Stomach (tissue), 9 donors: ENCODE data around the gene SEPHS1. TPM values are rescaled to one million over a fixed set of nuclear protein-coding genes. Genes with fewer than 3 reads are reported as not detected.
"Not testable (repeated sequence)": the region's sequence is repeated elsewhere in the genome, so short reads cannot be mapped to it uniquely, and the experiment has no call there.

Experiments used
- DNase-seq, 2 donors: peaks; one replicate each; pipeline versions ENCODE4 v3.0.0 to v3.0.0-alpha.2; 2013 to 2019
- H3K27ac ChIP-seq, 5 donors: fragments of 200-600 bp in 4 of 5; sonication (generic) in 4 of 5; one replicate each; pipeline ENCODE4 v1.5.1; 2013 to 2019; ENCODE audit warnings: mild to moderate bottlenecking in 1 of 5, moderate library complexity in 1 of 5
- H3K27me3 ChIP-seq, 3 donors: fragments of 200-600 bp; sonication (generic); one replicate each; pipeline ENCODE4 v1.5.1; 2017 to 2019; ENCODE audit warnings: mixed run types in 1 of 3
- H3K36me3 ChIP-seq, 4 donors: fragments of 200-600 bp; sonication (generic); 1 replicate in 3 of 4; 2 replicates in 1 of 4; pipeline ENCODE4 v1.5.1; 2016 to 2019
- H3K4me1 ChIP-seq, 4 donors: fragments of 200-600 bp; sonication (generic); one replicate each; pipeline ENCODE4 v1.5.1; 2016 to 2019
- H3K4me3 ChIP-seq, 4 donors: fragments of 200-600 bp; sonication (generic) in 3 of 4; one replicate each; pipeline ENCODE4 v1.5.1; 2016 to 2019; ENCODE audit warnings: mild to moderate bottlenecking in 1 of 4
- H3K9me3 ChIP-seq, 4 donors: fragments of 200-600 bp; sonication (generic); one replicate each; pipeline ENCODE4 v1.5.1; 2016 to 2019
- EP300 ChIP-seq: sonication (generic); formaldehyde crosslinking; IDR thresholded peaks from one replicate; pipeline ENCODE4 v1.6.1; 2017; ENCODE audit warnings: antibody characterized with exemption
- POLR2A ChIP-seq, 4 donors: fragments of 450-650 bp; IDR thresholded peaks; one replicate each; pipeline ENCODE4 v1.6.1; 2016; ENCODE audit warnings: antibody characterized with exemption in 4 of 4, control low read depth in 2 of 4, mild to moderate bottlenecking in 1 of 4, moderate library complexity in 1 of 4
- POLR2AphosphoS5 ChIP-seq, 3 donors: sonication (generic); formaldehyde crosslinking; IDR thresholded peaks; one replicate each; pipeline ENCODE4 v1.6.1; 2016; ENCODE audit warnings: antibody characterized with exemption in 3 of 3
- WGBS, 5 donors: extraction: QIAGEN DNeasy Blood & Tissue Kit in 3 of 5; methylation state at CpG; one replicate each; pipeline versions ENCODE4 v1.1.5 to v1.1.7; 2013 to 2018; 5-methylcytosine and 5-hydroxymethylcytosine counted together
- intact Hi-C: fragments of 100-400 bp; cut with DNase I; formaldehyde crosslinking; loops from one replicate; pipeline ENCODE4 v1.15.1; 2023; ENCODE audit warnings: low total_unique reads
- polyA plus RNA-seq, 3 donors: library from polyadenylated mRNA; stranded (reverse); fragments of 200-250 nt; gene quantifications; one replicate each; pipeline ENCODE4 v1.2.3, GENCODE V29; 2013
- total RNA-seq, 5 donors: library from RNA; depleted of rRNA; stranded (reverse); fragments of >200 nt; gene quantifications; one replicate each; pipeline versions ENCODE4 v1.1.0 to v1.2.3, GENCODE V29; 2014 to 2016
- TF ChIP-seq, protein P1 (sequence below), 7 experiments: fragments of 450-650 bp in 4 of 7; fragments of 200-600 bp in 3 of 7; sonication (generic) in 3 of 7; IDR thresholded peaks; one replicate each; pipeline ENCODE4 v1.5.1; 2016 to 2019; ENCODE audit warnings: antibody characterized with exemption in 7 of 7, control low read depth in 2 of 7, mild to moderate bottlenecking in 1 of 7
- donor health status: healthy with polysubstance abuse.
- donor health status: Bipolar disorder and iron deficiency.
- donor health status: healthy.

The SEPHS1 gene
- total and polyA plus RNA-seq, 8 donors = 15.2 to 63.0 (median 21.6) TPM

DNA sequence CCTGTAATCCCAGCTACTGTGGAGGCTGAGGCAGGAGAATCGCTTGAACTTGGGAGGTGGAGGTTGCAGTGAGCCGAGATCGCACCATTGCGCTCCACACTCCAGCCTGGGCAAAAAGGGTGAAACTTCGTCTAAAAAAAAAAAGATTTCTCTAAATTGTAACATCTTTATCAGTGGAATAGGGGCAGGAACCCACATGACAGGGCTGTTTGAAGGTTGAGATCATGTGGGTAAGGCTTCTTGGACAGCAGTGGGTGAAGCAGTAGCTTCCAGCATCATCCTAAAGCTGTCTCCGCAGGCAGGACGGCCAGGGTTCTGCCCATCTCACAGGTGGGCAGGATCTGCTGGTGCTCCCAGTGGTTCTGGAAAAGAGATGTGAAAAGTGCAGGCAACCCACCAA lies 37.9 kb upstream of the SEPHS1 start:
- no peak for DNase-seq
- intact Hi-C loops = no loop called here
- 92 to 94% (median 94%) methylated on average over 7 of the region's 7 CpGs for WGBS, 5 donors
- Histone ChIP-seq H3K36me3 (no peaks in the 10 kb centered on the region), H3K27ac (no peak overlapping the region), H3K9me3 (no peaks in the 10 kb centered on the region), H3K4me1 (peaks cover 3 to 22% (median 16%) of the 10 kb centered on the region in 4 donors), H3K27me3 (peaks cover 0 to 31% (median 5%) of the 10 kb centered on the region in 3 donors), H3K4me3 (no peak overlapping the region)
- no peak for TF ChIP-seq EP300
- no peak for TF ChIP-seq POLR2A (IDR thresholded peaks at IDR 0.05)
- TF ChIP-seq, protein P1, sequence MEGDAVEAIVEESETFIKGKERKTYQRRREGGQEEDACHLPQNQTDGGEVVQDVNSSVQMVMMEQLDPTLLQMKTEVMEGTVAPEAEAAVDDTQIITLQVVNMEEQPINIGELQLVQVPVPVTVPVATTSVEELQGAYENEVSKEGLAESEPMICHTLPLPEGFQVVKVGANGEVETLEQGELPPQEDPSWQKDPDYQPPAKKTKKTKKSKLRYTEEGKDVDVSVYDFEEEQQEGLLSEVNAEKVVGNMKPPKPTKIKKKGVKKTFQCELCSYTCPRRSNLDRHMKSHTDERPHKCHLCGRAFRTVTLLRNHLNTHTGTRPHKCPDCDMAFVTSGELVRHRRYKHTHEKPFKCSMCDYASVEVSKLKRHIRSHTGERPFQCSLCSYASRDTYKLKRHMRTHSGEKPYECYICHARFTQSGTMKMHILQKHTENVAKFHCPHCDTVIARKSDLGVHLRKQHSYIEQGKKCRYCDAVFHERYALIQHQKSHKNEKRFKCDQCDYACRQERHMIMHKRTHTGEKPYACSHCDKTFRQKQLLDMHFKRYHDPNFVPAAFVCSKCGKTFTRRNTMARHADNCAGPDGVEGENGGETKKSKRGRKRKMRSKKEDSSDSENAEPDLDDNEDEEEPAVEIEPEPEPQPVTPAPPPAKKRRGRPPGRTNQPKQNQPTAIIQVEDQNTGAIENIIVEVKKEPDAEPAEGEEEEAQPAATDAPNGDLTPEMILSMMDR (IDR thresholded peaks at IDR 0.05) = no peak
- TF ChIP-seq POLR2AphosphoS5 (IDR thresholded peaks at IDR 0.05) = no peak

DNA sequence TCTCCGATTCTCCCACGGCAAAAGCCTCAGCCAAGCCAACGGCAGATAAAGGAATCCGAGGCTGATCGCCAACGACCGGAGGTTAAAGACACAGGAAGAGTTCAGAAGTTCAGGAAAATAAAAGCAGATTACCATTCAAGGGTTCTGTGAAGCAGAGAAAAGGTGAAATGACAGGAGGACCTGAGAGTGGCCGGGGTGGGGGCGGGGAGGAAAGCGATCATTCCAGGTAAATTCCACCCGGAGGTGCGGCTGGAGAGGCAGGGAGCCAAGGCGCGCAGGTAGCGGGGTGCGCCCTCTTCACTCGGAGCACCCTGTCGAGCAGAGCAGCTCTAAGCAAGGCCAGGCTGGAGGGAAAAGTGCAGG lies 35.3 kb upstream of the SEPHS1 start:
- H3K27ac ChIP-seq = peak overlapping the region; percentile 74 to 89 (median 85)
- no peaks in the 10 kb centered on the region for H3K36me3 ChIP-seq
- TF ChIP-seq POLR2AphosphoS5 (IDR thresholded peaks at IDR 0.05) (peak in 1 of 3 donors; percentile 38), POLR2A (IDR thresholded peaks at IDR 0.05) (no peak)
- DNase-seq = peak; percentile 82 to 87
- H3K4me1 ChIP-seq = peaks cover 3 to 22% (median 16%) of the 10 kb centered on the region in 4 donors
- peaks cover 0 to 31% (median 5%) of the 10 kb centered on the region in 3 donors for H3K27me3 ChIP-seq
- H3K9me3 ChIP-seq = no peaks in the 10 kb centered on the region
- intact Hi-C loops = no loop called here
- peak overlapping the region; percentile 25 to 44 (median 28) for H3K4me3 ChIP-seq
- WGBS, 5 donors = 6 to 12% (median 9%) methylated on average over 18 of the region's 18 CpGs

DNA sequence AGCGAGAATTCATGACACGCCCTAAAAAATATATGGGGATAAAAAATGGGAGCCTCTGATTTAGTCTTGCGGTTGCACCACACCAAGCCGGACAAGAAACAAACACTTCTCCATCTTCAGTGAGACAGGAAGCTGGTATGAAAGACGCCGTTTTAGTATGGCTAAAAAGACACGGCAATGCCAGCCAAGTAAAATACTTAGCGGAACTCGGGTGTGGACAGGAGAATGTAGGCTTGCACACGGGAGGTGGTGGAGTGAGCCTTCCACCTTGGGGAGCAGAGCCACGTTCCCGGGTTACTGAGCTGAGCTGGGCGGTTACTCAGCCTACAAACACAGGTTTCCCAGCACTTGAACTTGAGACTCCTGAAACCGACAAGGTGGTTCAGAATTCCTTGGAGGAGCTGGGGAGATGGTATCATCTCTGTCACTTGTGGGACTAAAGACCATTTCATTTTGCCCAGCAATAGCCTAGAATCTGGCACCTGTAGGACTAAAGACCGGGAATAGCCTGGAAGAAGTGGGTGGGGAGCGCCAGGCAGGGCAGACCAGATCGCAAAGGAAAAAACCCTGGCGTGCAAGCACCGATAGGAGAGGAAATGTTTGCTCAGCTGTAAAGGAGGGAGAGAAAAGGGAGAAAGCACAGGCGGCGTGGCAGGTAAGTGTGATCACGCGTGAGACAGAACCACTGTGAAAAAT lies 34.8 kb upstream of the SEPHS1 start:
- 8 to 20% (median 9%) methylated on average over 23 of the region's 23 CpGs for WGBS, 5 donors
- Histone ChIP-seq H3K36me3 (no peaks in the 10 kb centered on the region), H3K4me1 (peaks cover 3 to 22% (median 16%) of the 10 kb centered on the region in 4 donors), H3K4me3 (peak overlapping the region; percentile 25 to 44 (median 28)), H3K27me3 (peaks cover 0 to 37% (median 5%) of the 10 kb centered on the region in 3 donors), H3K9me3 (no peaks in the 10 kb centered on the region), H3K27ac (peak overlapping the region; percentile 74 to 89 (median 85))
- DNase-seq = peak; percentile 71 to 72
- intact Hi-C loops = no loop called here
- no peak for TF ChIP-seq EP300
- TF ChIP-seq, protein P1 (IDR thresholded peaks at IDR 0.05) = peak in 1 of 7 experiments; percentile 10

DNA sequence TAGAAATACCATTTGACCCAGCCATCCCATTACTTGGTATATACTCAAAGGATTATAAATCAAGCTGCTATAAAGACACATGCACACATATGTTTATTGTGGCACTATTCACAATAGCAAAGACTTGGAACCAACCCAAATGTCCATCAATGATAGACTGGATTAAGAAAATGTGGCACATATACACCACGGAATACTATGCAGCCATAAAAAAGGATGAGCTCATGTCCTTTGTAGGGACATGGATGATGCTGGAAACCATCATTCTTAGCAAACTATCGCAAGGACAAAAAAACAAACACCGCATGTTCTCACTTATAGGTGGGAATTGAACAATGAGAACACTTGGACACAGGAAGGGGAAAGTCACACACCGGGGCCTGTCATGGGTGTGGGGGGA lies 31.0 kb upstream of the SEPHS1 start:
- Histone ChIP-seq H3K27me3 (peaks cover 0 to 40% (median 5%) of the 10 kb centered on the region in 3 donors), H3K4me1 (peaks cover 0 to 18% (median 15%) of the 10 kb centered on the region in 4 donors)
- H3K27ac ChIP-seq, H3K4me3 ChIP-seq, H3K9me3 ChIP-seq, DNase-seq, H3K36me3 ChIP-seq: not testable (repeated sequence)
- intact Hi-C loops = loop anchor here (5.0 kb wide), 1 partner anchor 58 kb away; no protein-coding TSS in a partner anchor
- WGBS, 5 donors = 89 to 97% (median 96%) methylated on average over 4 of the region's 4 CpGs

DNA sequence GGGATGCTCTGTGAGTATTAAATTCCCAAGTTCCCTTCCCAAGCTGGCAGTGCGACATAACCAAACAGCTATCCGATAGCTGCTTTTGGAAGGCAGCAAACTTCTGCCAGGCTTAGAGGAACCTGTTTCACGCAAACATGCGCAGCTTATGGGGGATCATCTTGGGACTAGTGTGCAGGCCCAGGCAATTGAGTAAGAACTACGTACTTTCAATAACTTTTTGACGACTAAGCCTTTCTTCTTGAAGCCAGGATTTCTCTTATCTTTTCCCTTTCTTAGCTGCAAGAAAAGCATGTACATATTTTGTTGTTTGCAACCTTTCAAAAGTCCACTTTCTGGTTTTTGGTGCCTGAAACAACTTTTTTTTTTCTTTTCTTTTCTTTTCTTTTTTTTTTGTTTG lies 28.7 kb upstream of the SEPHS1 start:
- intact Hi-C loops = loop anchor here (5.0 kb wide), 1 partner anchor 61 kb away; no protein-coding TSS in a partner anchor
- no peak overlapping the region for H3K4me3 ChIP-seq
- TF ChIP-seq POLR2AphosphoS5 (IDR thresholded peaks at IDR 0.05) = no peak
- TF ChIP-seq POLR2A (IDR thresholded peaks at IDR 0.05) = no peak
- TF ChIP-seq EP300 = no peak
- TF ChIP-seq, protein P1 (IDR thresholded peaks at IDR 0.05) = no peak
- no peak overlapping the region for H3K27ac ChIP-seq
- H3K4me1 ChIP-seq = peaks cover 0 to 5% (median 0%) of the 10 kb centered on the region in 4 donors
- H3K27me3 ChIP-seq = peaks cover 0 to 17% (median 0%) of the 10 kb centered on the region in 3 donors
- H3K9me3 ChIP-seq = no peaks in the 10 kb centered on the region
- 64 to 70% (median 65%) methylated on average over 6 of the region's 6 CpGs for WGBS, 5 donors
- DNase-seq = no peak
- no peaks in the 10 kb centered on the region for H3K36me3 ChIP-seq
